ENCODE results near the gene PTH1R.

DNA sequence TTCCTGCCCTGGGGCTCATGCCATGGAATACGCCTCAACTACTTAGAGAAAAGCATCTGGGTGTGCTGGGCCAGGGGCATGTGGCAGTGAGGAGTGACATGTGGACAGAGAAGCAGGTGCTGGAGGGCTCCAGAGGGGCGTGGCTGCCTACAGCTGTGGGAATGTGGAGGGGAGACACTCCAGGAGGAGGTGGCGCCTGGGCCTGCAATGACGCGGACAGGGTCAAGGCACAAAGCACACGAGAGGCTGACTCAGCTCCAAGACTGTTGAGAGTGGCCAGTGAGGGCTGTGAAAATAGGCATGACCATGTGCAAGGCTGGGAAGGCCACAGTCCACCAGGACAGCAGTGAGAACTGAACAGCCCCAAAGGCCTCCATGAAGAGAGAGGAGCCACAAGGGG, 48.5 kb downstream of the PTH1R start:
- TF ChIP-seq, protein P1, sequence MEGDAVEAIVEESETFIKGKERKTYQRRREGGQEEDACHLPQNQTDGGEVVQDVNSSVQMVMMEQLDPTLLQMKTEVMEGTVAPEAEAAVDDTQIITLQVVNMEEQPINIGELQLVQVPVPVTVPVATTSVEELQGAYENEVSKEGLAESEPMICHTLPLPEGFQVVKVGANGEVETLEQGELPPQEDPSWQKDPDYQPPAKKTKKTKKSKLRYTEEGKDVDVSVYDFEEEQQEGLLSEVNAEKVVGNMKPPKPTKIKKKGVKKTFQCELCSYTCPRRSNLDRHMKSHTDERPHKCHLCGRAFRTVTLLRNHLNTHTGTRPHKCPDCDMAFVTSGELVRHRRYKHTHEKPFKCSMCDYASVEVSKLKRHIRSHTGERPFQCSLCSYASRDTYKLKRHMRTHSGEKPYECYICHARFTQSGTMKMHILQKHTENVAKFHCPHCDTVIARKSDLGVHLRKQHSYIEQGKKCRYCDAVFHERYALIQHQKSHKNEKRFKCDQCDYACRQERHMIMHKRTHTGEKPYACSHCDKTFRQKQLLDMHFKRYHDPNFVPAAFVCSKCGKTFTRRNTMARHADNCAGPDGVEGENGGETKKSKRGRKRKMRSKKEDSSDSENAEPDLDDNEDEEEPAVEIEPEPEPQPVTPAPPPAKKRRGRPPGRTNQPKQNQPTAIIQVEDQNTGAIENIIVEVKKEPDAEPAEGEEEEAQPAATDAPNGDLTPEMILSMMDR (conservative IDR thresholded peaks at IDR 0.05 in 1 of 2, IDR thresholded peaks at IDR 0.05 in 1 of 2; ENCODE audit: extremely low read depth in 1 of 2, insufficient read depth in 1 of 2, low read depth in 1 of 2, low read length in 2 of 2) = no peak
- TF ChIP-seq EZH2 (IDR thresholded peaks at IDR 0.05; ENCODE audit: borderline replicate concordance, low read length) = no peak

All from mammary epithelial cell (primary cell).